ENCODE data around the gene ZDHHC16.

GRCh38 chr10:97406064-97406463 lies 39.9 kb upstream of the ZDHHC16 start:
- TF ChIP-seq CTCF (IDR thresholded peaks at IDR 0.05) (no peak), POLR2A (IDR thresholded peaks at IDR 0.05) (no peak)

Measured in upper lobe of left lung (tissue), 4 donors.